Thyroid gland (tissue), 4 donors: ENCODE results near the gene ASIP.

Source experiments
- POLR2A ChIP-seq, 2 donors: fragments of 450-650 bp; IDR thresholded peaks; one replicate each; pipeline ENCODE4 v1.6.1; 2017; ENCODE audit warnings: antibody characterized with exemption in 2 of 2, mild to moderate bottlenecking in 2 of 2, moderate library complexity in 1 of 2
- TF ChIP-seq, protein P1 (sequence below), 6 experiments: fragments of 200-600 bp in 3 of 6; fragments of 450-650 bp in 3 of 6; sonication (generic) in 3 of 6; IDR thresholded peaks; one replicate each; pipeline ENCODE4 v1.5.1; 2016 to 2019; ENCODE audit warnings: antibody characterized with exemption in 6 of 6, mild to moderate bottlenecking in 2 of 6, inconsistent platforms in 1 of 6, moderate library complexity in 1 of 6

DNA sequence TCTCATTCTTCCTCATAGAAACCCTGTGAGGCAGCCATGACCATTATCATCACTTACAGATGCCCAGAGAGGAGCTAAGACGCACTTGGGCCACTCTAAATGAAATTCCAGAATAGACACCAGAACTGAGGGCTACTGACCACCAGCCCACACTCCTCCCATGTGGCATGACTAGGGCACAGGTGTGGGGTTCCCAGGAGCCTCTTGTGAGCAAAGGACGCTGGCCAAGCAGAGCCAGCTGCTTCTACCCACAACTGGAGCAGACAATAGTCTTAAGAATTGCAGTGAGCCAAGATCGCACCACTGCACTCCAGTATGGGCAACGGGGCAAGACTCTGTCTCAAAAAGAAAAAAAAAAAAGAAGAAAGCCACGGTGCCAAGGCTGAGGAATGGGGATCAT is 51.9 kb downstream of the ASIP start:
- TF ChIP-seq, protein P1, sequence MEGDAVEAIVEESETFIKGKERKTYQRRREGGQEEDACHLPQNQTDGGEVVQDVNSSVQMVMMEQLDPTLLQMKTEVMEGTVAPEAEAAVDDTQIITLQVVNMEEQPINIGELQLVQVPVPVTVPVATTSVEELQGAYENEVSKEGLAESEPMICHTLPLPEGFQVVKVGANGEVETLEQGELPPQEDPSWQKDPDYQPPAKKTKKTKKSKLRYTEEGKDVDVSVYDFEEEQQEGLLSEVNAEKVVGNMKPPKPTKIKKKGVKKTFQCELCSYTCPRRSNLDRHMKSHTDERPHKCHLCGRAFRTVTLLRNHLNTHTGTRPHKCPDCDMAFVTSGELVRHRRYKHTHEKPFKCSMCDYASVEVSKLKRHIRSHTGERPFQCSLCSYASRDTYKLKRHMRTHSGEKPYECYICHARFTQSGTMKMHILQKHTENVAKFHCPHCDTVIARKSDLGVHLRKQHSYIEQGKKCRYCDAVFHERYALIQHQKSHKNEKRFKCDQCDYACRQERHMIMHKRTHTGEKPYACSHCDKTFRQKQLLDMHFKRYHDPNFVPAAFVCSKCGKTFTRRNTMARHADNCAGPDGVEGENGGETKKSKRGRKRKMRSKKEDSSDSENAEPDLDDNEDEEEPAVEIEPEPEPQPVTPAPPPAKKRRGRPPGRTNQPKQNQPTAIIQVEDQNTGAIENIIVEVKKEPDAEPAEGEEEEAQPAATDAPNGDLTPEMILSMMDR (IDR thresholded peaks at IDR 0.05) = no peak
- TF ChIP-seq POLR2A (IDR thresholded peaks at IDR 0.05) = no peak
